Non-pigmented ciliary epithelial cell (primary cell): ENCODE measurements around the gene HELQ.
"Not testable (repeated sequence)": the region's sequence is repeated elsewhere in the genome, so short reads cannot be mapped to it uniquely, and the experiment has no call there.

Experiments used
- DNase-seq: peaks from one replicate; pipeline ENCODE4 v3.0.0-alpha.2; 2010; ENCODE audit warnings: low read depth

HELQ gene, protein sequence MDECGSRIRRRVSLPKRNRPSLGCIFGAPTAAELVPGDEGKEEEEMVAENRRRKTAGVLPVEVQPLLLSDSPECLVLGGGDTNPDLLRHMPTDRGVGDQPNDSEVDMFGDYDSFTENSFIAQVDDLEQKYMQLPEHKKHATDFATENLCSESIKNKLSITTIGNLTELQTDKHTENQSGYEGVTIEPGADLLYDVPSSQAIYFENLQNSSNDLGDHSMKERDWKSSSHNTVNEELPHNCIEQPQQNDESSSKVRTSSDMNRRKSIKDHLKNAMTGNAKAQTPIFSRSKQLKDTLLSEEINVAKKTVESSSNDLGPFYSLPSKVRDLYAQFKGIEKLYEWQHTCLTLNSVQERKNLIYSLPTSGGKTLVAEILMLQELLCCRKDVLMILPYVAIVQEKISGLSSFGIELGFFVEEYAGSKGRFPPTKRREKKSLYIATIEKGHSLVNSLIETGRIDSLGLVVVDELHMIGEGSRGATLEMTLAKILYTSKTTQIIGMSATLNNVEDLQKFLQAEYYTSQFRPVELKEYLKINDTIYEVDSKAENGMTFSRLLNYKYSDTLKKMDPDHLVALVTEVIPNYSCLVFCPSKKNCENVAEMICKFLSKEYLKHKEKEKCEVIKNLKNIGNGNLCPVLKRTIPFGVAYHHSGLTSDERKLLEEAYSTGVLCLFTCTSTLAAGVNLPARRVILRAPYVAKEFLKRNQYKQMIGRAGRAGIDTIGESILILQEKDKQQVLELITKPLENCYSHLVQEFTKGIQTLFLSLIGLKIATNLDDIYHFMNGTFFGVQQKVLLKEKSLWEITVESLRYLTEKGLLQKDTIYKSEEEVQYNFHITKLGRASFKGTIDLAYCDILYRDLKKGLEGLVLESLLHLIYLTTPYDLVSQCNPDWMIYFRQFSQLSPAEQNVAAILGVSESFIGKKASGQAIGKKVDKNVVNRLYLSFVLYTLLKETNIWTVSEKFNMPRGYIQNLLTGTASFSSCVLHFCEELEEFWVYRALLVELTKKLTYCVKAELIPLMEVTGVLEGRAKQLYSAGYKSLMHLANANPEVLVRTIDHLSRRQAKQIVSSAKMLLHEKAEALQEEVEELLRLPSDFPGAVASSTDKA

DNA sequence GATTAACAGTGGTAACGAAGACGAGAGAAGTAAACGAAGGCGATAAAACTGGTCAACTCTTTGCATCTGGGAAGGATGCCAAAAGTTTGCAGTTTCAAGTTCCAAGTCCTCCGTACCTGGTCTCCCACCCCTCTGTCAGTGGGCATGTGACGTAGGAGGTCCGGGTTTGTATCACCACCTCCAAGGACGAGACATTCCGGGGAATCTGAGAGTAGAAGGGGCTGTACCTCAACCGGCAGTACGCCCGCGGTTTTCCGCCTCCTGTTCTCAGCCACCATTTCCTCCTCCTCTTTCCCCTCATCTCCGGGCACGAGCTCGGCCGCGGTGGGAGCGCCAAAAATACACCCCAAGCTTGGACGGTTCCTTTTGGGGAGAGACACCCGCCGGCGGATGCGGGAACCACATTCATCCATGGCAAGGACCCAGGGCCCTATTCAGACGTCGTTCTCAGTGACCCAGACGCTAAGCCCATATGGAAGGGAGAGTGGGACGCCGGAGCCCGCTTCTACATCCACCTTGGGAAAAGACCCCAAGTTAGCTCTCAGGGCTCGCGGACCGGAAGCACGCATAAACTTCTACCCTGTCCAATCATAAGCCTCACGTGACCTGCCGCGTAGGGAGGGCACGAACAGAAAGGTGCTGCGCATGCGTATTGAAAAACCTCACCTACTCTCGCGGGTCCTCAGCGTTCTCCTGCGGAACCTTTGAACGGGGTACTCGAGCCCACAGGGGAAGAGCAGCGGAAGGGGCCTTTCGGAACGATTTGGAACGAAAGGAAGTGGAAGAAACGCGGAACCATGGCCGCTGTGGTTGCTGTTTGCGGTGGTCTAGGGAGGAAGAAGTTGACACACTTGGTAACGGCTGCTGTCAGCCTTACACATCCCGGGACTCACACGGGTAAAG is at the start of gene HELQ, which contains the start of gene MRPS18C:
Gene HELQ, minus strand, starts transcription at position 543 of the 903 bp plus-strand sequence. Its CDS starts 130 bp downstream, at position 413.
Gene MRPS18C, plus strand, starts transcription at position 778 of the 903 bp plus-strand sequence. Its CDS starts 20 bp downstream, at position 798.
- DNase-seq, result peak; percentile 96

GRCh38 chr4:83504996-83505395 is 49.4 kb upstream of the HELQ start:
- DNase-seq, result no peak

DNA sequence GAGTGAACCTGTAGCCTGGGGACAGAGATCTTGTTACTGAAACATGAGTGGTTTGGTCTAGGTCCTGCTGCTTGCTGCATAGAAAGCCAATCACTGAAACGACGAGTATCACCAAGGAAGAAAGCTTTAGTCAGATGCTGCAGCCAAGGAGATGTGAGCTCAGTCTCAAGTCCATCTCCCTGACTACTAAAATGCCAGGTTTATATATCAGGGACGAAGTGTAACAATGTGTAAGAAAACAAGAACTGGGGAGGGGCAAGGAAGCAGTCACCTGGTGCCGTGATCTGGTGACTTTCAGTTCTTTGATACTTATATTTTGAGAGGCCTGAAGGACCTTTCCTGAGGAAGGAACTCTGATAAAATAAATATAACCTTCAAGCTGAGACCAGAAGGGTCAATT is 48.9 kb upstream of the HELQ start:
- DNase-seq, result no peak

DNA sequence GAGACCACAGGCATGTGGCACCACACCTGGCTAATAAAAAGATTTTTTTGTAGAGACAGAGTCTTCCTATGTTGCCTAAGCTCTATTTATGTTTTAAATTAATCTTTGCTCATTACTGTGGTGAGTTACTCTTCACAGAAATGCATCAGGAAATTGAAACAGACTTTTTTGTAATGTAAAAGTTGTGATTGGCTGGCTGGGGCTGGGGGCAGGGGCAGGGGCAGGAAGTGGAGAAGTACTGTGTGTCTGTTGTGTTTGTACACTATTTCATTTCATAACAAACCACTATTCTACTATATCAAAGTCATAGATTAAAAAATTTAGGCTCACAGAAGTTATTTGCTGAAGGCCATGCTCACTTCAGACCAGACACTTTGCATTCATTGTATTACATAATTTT is 48.4 kb upstream of the HELQ start:
- DNase-seq, result no peak

DNA sequence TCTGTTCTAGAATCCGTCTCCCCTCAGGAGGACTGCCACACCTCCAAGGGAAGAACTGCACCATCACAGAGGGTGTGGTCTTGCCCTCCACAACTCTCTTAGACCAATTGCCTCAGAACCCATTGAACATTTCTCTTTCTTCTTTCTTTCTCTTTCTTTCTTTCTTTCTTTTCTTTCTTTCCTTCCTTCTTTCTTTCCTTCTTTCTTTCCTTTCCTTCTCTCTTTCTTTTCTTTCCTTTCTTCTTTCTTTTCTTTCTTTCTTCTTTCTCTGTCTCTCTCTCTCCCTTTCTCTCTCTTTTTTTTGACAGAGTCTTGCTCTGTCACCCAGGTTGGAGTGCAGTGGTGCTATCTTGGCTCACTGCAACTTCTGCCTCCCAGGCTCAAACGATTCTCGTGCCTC is 46.0 kb upstream of the HELQ start:
- not testable (repeated sequence) for DNase-seq

DNA sequence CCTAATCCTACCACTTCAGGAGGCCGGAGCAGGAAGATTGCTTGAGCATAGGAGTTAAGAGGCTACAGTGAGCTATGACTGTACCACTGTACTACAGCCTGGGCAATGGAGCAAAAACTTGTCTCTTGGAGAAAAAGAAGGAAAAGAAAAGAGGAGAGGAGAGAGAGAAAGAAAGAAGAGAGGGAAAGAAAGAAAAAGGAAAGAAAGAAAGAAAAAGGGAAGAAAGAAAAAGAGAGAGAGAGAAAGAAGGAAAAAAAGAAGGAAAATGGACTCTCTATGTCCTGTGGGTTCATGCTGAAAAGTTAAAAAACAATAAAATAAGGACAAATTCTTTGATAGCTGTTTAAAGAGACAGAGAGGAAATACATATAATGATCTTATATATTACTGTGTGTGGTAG is 42.6 kb upstream of the HELQ start:
- DNase-seq, result no peak

GRCh38 chr4:83496085-83496917 is 40.7 kb upstream of the HELQ start:
- DNase-seq, result not testable (repeated sequence)

DNA sequence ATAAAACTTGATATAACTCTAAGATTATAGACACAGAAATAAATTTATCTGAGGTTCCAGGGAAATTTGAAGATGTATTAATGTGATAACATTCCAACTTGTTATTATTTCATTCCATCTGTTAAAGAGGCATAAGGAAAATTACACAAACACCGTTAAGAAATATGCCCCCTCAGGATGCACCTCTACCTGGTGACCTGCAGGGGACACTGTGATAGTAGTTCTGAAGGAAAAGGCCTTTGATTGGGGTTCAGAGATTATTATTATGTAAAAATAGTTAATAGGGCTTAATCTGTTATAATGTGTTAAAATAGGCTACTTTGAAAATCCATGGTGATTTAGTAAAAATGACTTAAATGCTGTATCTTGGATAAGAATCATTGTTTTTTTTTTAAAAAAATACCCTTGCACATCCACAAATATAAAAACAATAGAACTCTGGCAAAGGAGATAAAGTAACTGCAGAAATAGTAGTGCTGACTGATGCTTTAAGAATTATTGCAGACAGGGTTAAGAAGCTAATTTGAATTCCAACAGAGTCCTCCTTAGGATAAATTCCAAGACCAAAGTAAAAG is 35.3 kb upstream of the HELQ start:
- no peak for DNase-seq

GRCh38 chr4:83489711-83490326 is 34.2 kb upstream of the HELQ start:
- DNase-seq, result no peak

GRCh38 chr4:83486457-83487129 is 31.0 kb upstream of the HELQ start:
- DNase-seq, result no peak

DNA sequence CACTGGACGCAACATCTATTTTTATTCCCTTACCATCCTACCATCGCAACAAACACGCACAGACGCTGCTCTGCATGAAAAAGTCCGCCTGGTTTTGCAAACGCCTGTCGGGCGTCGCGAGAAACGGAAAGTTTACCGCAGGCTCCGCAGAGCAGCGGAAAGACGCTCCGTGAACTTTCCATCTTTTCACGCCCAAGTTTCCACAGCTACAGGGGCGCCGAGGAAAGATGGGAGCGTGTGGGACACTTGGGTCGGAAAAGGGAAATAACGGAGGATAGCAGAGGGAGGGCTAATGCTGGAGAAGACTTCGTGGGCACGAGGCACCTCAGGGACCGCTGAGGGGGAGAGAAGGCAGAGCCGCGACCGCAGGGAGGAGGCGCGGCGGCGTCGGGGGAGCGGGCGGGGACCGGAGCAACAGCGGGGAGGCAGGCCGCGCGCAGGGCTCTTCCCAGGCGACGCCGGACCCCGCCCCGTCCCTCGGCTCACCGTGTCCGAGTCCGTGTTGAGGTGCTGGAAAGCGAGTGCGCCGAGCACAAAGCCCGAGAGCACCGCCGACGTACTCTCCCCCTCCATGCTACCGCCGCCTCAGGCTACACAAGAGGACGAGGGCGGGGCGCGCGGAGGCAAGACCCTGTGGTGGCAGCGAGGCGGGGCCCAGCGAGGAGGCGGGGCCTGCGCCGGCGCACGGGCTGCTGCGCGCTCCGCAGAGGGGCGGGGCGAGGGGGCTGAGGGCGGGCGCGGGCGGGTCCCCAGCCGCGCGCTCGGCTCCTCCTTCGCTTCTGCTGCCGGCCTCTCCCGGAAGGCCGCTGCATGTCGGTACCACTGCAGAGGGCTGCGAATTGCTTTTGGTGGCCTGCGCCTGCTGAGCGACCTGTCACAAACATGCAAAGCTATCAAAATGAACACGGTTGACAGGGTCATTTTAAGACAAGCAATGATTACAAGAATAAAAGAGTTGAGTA is 29.2 kb upstream of the HELQ start, which contains the start of gene ABRAXAS1:
Gene ABRAXAS1, minus strand, starts transcription at position 601 of the 962 bp plus-strand sequence. Its CDS starts 28 bp downstream, at position 573.
- DNase-seq, result peak; percentile 50

GRCh38 chr4:83473966-83474365 is 18.3 kb upstream of the HELQ start:
- DNase-seq, result no peak

DNA sequence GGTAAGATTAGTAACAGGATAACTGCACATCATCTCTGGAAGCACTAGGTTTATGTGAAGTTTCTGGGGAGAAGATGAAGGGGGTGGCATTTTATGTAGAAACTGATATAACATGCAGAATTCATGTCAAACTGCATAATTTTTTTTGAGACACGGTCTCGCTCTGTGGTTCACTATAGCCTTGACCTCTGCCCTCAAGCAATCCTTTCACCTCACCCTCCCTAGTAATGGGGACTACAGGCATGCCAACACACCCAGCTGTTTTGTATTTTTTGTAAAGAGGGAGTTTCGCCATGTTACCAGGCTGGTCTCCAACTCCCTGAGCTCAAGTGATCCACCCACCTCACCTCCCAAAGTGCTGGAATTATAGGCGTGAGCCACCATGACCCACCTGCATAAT is 17.8 kb upstream of the HELQ start:
- no peak for DNase-seq

DNA sequence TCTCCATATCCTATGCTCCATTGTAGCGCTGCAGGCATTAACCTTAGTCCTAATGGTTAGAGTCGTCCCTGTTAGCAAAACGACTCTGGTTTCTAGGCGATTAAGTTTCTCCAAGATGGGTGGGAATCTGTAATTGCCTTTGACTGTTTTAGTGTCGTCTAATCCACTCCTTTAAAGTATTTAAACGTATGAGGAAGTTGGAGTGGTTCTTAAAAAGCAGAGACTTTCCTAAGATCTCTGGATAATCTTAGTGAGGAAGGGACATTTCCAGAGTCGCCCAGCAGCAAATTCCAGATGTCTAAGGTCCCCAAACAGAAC is 520 bp upstream of the HELQ start:
- DNase-seq, result no peak

GRCh38 chr4:83454686-83455085 is 937 bp downstream of the HELQ start:
- no peak for DNase-seq

DNA sequence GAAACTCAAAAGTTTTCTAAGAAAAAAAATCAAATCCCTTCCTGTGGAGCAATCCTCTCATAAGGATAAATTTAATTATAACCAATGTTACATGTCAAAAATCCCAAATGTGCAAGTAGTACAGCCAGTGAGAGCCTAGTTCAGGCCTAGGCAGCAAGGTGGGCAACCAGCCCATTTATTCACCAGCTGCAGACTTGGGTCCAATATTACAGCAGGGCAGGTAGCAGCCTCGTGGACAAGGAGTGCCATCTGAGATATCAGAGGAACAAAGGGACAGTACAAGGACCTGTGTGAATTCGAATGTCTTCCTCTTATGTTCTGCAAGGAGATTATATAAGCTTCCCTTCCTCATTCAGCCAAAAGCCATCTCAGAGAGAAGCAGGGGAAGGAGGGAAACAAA is 6.6 kb downstream of the HELQ start:
- DNase-seq, result no peak

- DNase-seq, result no peak
These were observed 14.7 kb downstream of the HELQ start for GRCh38 chr4:83440899-83441298.
